ENCODE measurements around the gene MACROD1. TPM values are rescaled to one million over a fixed set of nuclear protein-coding genes. Genes with fewer than 3 reads are reported as not detected.

Gene MACROD1
- total and polyA plus RNA-seq, 2 of the 13 experiments (the other 11 are each of a cell fraction or from before 2014, with no cell fraction given): 23.1 to 34.5 TPM

DNA sequence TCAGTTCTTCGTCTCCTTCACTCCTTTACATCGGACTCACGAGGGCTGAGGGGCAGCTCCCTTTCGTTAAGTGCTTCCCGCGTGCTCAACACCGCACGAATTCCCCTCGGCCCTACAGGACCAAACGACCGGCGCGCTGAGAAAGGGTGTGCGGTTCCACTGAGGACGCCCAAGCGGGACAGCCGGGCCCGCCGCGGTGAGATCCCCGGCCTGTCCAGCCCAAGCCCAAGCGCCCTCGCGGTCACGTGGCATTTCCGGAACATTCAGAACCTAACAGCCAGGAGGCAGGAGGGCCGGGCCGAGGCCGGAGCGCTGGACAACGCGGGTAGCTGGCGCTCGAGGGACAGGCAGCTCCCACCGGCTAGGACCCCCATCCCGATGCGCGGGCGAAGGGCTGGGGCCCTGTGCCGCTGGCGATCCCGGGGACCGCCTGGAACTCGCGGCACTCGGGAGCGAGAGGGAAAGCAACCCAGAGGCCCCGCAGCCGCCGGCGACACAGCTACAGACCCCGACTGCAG, 19.3 kb upstream of the MACROD1 start (continued):
- TF ChIP-seq, protein P1, sequence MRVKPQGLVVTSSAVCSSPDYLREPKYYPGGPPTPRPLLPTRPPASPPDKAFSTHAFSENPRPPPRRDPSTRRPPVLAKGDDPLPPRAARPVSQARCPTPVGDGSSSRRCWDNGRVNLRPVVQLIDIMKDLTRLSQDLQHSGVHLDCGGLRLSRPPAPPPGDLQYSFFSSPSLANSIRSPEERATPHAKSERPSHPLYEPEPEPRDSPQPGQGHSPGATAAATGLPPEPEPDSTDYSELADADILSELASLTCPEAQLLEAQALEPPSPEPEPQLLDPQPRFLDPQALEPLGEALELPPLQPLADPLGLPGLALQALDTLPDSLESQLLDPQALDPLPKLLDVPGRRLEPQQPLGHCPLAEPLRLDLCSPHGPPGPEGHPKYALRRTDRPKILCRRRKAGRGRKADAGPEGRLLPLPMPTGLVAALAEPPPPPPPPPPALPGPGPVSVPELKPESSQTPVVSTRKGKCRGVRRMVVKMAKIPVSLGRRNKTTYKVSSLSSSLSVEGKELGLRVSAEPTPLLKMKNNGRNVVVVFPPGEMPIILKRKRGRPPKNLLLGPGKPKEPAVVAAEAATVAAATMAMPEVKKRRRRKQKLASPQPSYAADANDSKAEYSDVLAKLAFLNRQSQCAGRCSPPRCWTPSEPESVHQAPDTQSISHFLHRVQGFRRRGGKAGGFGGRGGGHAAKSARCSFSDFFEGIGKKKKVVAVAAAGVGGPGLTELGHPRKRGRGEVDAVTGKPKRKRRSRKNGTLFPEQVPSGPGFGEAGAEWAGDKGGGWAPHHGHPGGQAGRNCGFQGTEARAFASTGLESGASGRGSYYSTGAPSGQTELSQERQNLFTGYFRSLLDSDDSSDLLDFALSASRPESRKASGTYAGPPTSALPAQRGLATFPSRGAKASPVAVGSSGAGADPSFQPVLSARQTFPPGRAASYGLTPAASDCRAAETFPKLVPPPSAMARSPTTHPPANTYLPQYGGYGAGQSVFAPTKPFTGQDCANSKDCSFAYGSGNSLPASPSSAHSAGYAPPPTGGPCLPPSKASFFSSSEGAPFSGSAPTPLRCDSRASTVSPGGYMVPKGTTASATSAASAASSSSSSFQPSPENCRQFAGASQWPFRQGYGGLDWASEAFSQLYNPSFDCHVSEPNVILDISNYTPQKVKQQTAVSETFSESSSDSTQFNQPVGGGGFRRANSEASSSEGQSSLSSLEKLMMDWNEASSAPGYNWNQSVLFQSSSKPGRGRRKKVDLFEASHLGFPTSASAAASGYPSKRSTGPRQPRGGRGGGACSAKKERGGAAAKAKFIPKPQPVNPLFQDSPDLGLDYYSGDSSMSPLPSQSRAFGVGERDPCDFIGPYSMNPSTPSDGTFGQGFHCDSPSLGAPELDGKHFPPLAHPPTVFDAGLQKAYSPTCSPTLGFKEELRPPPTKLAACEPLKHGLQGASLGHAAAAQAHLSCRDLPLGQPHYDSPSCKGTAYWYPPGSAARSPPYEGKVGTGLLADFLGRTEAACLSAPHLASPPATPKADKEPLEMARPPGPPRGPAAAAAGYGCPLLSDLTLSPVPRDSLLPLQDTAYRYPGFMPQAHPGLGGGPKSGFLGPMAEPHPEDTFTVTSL (CRISPR knock-in tag; IDR thresholded peaks at IDR 0.05; ENCODE audit: borderline replicate concordance): peak; percentile 67; the same call in 1 of the 2 replicates
- TF ChIP-seq, protein P2, sequence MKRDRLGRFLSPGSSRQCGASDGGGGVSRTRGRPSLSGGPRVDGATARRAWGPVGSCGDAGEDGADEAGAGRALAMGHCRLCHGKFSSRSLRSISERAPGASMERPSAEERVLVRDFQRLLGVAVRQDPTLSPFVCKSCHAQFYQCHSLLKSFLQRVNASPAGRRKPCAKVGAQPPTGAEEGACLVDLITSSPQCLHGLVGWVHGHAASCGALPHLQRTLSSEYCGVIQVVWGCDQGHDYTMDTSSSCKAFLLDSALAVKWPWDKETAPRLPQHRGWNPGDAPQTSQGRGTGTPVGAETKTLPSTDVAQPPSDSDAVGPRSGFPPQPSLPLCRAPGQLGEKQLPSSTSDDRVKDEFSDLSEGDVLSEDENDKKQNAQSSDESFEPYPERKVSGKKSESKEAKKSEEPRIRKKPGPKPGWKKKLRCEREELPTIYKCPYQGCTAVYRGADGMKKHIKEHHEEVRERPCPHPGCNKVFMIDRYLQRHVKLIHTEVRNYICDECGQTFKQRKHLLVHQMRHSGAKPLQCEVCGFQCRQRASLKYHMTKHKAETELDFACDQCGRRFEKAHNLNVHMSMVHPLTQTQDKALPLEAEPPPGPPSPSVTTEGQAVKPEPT (CRISPR knock-in tag; IDR thresholded peaks at IDR 0.05; ENCODE audit: low read depth): peak; percentile 89
- TF ChIP-seq NFKBIZ (CRISPR knock-in tag; IDR thresholded peaks at IDR 0.05): peak; percentile 92
- peak; percentile 86 for TF ChIP-seq KAT8 (CRISPR knock-in tag; IDR thresholded peaks at IDR 0.05)
- TF ChIP-seq, protein P3, sequence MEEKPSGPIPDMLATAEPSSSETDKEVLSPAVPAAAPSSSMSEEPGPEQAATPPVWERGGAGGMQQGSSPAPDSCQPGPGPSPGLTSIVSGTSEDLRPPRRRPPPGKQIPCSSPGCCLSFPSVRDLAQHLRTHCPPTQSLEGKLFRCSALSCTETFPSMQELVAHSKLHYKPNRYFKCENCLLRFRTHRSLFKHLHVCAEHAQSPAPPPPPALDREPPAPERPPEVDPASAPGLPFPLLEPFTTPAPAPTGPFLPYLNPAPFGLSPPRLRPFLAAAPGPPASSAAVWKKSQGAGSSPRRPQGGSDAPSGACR (CRISPR knock-in tag; IDR thresholded peaks at IDR 0.05): peak; percentile 31; the same call in 1 of the 2 replicates
- TF ChIP-seq CBFB (CRISPR knock-in tag; IDR thresholded peaks at IDR 0.05): peak; percentile 78
- TF ChIP-seq, protein P4, sequence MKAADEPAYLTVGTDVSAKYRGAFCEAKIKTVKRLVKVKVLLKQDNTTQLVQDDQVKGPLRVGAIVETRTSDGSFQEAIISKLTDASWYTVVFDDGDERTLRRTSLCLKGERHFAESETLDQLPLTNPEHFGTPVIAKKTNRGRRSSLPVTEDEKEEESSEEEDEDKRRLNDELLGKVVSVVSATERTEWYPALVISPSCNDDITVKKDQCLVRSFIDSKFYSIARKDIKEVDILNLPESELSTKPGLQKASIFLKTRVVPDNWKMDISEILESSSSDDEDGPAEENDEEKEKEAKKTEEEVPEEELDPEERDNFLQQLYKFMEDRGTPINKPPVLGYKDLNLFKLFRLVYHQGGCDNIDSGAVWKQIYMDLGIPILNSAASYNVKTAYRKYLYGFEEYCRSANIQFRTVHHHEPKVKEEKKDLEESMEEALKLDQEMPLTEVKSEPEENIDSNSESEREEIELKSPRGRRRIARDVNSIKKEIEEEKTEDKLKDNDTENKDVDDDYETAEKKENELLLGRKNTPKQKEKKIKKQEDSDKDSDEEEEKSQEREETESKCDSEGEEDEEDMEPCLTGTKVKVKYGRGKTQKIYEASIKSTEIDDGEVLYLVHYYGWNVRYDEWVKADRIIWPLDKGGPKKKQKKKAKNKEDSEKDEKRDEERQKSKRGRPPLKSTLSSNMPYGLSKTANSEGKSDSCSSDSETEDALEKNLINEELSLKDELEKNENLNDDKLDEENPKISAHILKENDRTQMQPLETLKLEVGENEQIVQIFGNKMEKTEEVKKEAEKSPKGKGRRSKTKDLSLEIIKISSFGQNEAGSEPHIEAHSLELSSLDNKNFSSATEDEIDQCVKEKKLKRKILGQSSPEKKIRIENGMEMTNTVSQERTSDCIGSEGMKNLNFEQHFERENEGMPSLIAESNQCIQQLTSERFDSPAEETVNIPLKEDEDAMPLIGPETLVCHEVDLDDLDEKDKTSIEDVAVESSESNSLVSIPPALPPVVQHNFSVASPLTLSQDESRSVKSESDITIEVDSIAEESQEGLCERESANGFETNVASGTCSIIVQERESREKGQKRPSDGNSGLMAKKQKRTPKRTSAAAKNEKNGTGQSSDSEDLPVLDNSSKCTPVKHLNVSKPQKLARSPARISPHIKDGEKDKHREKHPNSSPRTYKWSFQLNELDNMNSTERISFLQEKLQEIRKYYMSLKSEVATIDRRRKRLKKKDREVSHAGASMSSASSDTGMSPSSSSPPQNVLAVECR (CRISPR knock-in tag; IDR thresholded peaks at IDR 0.05; ENCODE audit: borderline replicate concordance): peak; percentile 96
- no peak for TF ChIP-seq PHF5A (CRISPR knock-in tag; IDR thresholded peaks at IDR 0.05; ENCODE audit: low read depth, unreplicated experiment)
- peak; percentile 98 for TF ChIP-seq AGO2 (optimal IDR thresholded peaks at IDR 0.05; ENCODE audit: low read depth, low read length)
- peak; percentile 97 for TF ChIP-seq ZNF451 (CRISPR knock-in tag; IDR thresholded peaks at IDR 0.05)
- TF ChIP-seq HOXA3 (CRISPR knock-in tag; IDR thresholded peaks at IDR 0.05): peak; percentile 78
- TF ChIP-seq ZNF766 (CRISPR knock-in tag; IDR thresholded peaks at IDR 0.05; ENCODE audit: borderline replicate concordance): peak; percentile 47; the same call in 1 of the 2 replicates
- TF ChIP-seq HMGA1 (CRISPR knock-in tag; conservative IDR thresholded peaks at IDR 0.05): no peak
- TF ChIP-seq, protein P5, sequence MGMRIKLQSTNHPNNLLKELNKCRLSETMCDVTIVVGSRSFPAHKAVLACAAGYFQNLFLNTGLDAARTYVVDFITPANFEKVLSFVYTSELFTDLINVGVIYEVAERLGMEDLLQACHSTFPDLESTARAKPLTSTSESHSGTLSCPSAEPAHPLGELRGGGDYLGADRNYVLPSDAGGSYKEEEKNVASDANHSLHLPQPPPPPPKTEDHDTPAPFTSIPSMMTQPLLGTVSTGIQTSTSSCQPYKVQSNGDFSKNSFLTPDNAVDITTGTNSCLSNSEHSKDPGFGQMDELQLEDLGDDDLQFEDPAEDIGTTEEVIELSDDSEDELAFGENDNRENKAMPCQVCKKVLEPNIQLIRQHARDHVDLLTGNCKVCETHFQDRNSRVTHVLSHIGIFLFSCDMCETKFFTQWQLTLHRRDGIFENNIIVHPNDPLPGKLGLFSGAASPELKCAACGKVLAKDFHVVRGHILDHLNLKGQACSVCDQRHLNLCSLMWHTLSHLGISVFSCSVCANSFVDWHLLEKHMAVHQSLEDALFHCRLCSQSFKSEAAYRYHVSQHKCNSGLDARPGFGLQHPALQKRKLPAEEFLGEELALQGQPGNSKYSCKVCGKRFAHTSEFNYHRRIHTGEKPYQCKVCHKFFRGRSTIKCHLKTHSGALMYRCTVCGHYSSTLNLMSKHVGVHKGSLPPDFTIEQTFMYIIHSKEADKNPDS (CRISPR knock-in tag; IDR thresholded peaks at IDR 0.05): no peak; the same call in 1 of the 2 replicates

Measured in HepG2 (cell line).